Measurements from ENCODE around the gene PRKAR1B. TPM values are rescaled to one million over a fixed set of nuclear protein-coding genes. Genes with fewer than 3 reads are reported as not detected.

PRKAR1B gene
- total RNA-seq, 1 experiment from 2014 or later: 43.3 TPM

DNA sequence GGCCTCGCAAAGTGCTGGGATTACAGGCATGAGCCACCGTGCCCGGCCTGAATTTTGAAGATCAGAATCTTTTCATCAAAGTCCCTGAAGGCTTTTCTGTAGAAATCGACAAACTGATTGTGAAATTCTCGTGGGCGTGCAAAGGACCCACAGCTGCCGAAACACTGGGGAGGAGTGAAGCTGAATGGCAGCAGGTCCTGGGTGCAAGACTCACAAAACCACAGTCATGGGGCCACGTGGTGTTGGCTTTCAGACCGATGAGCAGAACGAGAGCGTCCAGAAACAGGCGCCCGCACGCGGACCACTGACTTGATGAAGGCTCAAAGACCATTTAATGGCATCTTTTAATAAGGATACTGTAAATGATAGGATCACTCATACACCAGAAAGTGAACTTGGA, 24.7 kb upstream of the PRKAR1B start:
- H3K4me3 Mint-ChIP-seq: no peak overlapping the region
- no peak overlapping the region for H2AFZ ChIP-seq (ENCODE audit: low read length)
- no peak overlapping the region for H2AK5ac ChIP-seq (ENCODE audit: insufficient read length, low read length)
- H3K27ac ChIP-seq (ENCODE audit: insufficient read length, low read depth, low read length): no peak overlapping the region
- H3K79me1 ChIP-seq (ENCODE audit: insufficient read depth, low read depth, low read length, poor library complexity, severe bottlenecking): no peaks in the 10 kb centered on the region
- no peak overlapping the region for H4K91ac ChIP-seq (ENCODE audit: insufficient read length, low read depth, low read length)
- no peak overlapping the region for H3K4me2 ChIP-seq (ENCODE audit: insufficient read depth, insufficient read length, low read length)
- DNase-seq: no peak
- H3K4ac ChIP-seq (ENCODE audit: low read depth, low read length): no peak overlapping the region
- no peaks in the 10 kb centered on the region for H3K4me1 Mint-ChIP-seq
- WGBS (ENCODE audit: extremely low coverage, insufficient read length, low lambda C conversion rate): no CpG with 5 or more reads among the region's 15 CpGs
- H3K14ac ChIP-seq (ENCODE audit: insufficient read depth, low read length): no peak overlapping the region
- no peak overlapping the region for H3K56ac ChIP-seq (ENCODE audit: insufficient read length, low read depth, low read length)
- no peak overlapping the region for H2BK120ac ChIP-seq (ENCODE audit: low read depth, low read length, poor library complexity, severe bottlenecking)
- no peak overlapping the region for H2BK5ac ChIP-seq (ENCODE audit: insufficient read length, low read length)
- H3K27ac Mint-ChIP-seq: peak overlapping the region in 1 of 3 experiments; percentile 26; a peak in 3 of 7 replicates
- TF ChIP-seq, protein P1, sequence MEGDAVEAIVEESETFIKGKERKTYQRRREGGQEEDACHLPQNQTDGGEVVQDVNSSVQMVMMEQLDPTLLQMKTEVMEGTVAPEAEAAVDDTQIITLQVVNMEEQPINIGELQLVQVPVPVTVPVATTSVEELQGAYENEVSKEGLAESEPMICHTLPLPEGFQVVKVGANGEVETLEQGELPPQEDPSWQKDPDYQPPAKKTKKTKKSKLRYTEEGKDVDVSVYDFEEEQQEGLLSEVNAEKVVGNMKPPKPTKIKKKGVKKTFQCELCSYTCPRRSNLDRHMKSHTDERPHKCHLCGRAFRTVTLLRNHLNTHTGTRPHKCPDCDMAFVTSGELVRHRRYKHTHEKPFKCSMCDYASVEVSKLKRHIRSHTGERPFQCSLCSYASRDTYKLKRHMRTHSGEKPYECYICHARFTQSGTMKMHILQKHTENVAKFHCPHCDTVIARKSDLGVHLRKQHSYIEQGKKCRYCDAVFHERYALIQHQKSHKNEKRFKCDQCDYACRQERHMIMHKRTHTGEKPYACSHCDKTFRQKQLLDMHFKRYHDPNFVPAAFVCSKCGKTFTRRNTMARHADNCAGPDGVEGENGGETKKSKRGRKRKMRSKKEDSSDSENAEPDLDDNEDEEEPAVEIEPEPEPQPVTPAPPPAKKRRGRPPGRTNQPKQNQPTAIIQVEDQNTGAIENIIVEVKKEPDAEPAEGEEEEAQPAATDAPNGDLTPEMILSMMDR (conservative IDR thresholded peaks at IDR 0.05): no peak
- peaks cover 2% of the 10 kb centered on the region for H4K20me1 ChIP-seq (ENCODE audit: control insufficient read depth, insufficient read depth, insufficient read length)
- H3T11ph ChIP-seq (ENCODE audit: low read length): no peak overlapping the region
- H3K9ac ChIP-seq (ENCODE audit: extremely low read depth, insufficient read length, low read length): no peak overlapping the region
- no peak overlapping the region for H3K18ac ChIP-seq (ENCODE audit: insufficient read length, low read depth, low read length)
- H3K9me3 Mint-ChIP-seq: no peaks in the 10 kb centered on the region
- H4K5ac ChIP-seq (ENCODE audit: insufficient read length, low read depth, low read length): no peak overlapping the region
- no peak overlapping the region for H2BK15ac ChIP-seq (ENCODE audit: low read depth, low read length)
- no peaks in the 10 kb centered on the region for H3K27me3 ChIP-seq (ENCODE audit: insufficient read depth, low read length)
- no peak overlapping the region for H4K8ac ChIP-seq (replicated peaks; ENCODE audit: insufficient read length, low read depth, low read length)
- no peak overlapping the region for H3K23ac ChIP-seq (ENCODE audit: insufficient read length, low read depth, low read length)
- H2BK12ac ChIP-seq (ENCODE audit: insufficient read length, low read depth, low read length): no peak overlapping the region
- peaks cover 19 to 60% (median 49%) of the 10 kb centered on the region in 3 experiments for H3K36me3 Mint-ChIP-seq (ENCODE audit: insufficient read depth in 1 of 3, low read depth in 3 of 3)
- no peaks in the 10 kb centered on the region for H3K27me3 Mint-ChIP-seq (ENCODE audit: low read depth)
- no peak overlapping the region for H2BK20ac ChIP-seq (ENCODE audit: low read depth, low read length, poor library complexity, severe bottlenecking)
- no peaks in the 10 kb centered on the region for H3K79me2 ChIP-seq (ENCODE audit: insufficient read depth, low read length)
- H3K4me1 ChIP-seq (ENCODE audit: insufficient read depth, low read length): no peaks in the 10 kb centered on the region
- H3K9me3 ChIP-seq (ENCODE audit: control insufficient read depth, low read depth, low read length): no peaks in the 10 kb centered on the region
- H3K23me2 ChIP-seq (ENCODE audit: insufficient read length, low read depth, low read length, poor library complexity, severe bottlenecking): no peaks in the 10 kb centered on the region
